Bronchial epithelial cell (primary cell): ENCODE measurements around the gene ATP1B2. TPM values are rescaled to one million over a fixed set of nuclear protein-coding genes. Genes with fewer than 3 reads are reported as not detected.

Experiments used
- DNase-seq: peaks from one replicate; pipeline ENCODE4 v3.0.0-alpha.2; 2010; ENCODE audit warnings: low read depth
- FAIRE-seq: peaks from 2 replicates; lab custom pipeline; 2011; peaks lifted over from hg19 to GRCh38; lab: Jason Lieb, UNC
- H3K27me3 ChIP-seq: 2 replicates; pipeline ENCODE4 v1.5.1; 2011; ENCODE audit warnings: low read length; ENCODE audit not compliant: control insufficient read depth, insufficient read depth
- H3K36me3 ChIP-seq: 2 replicates; pipeline ENCODE4 v1.5.1; 2011; ENCODE audit warnings: low read length; ENCODE audit not compliant: control insufficient read depth, insufficient read depth
- H3K4me3 ChIP-seq: 2 replicates; pipeline ENCODE4 v1.5.1; 2011; ENCODE audit warnings: mild to moderate bottlenecking, low read depth, low read length, control low read depth
- CTCF ChIP-seq: IDR thresholded peaks from 2 replicates; pipeline ENCODE4 v1.5.1; 2011; ENCODE audit warnings: mild to moderate bottlenecking, moderate library complexity, low read length, control low read depth, inconsistent platforms; ENCODE audit not compliant: insufficient read depth, severe bottlenecking
- total RNA-seq: library from RNA; depleted of rRNA; stranded (reverse); fragments of >200 nt; gene quantifications from 2 replicates; pipeline ENCODE4 v1.2.1, GENCODE V29; 2014

ATP1B2 gene
- not detected in 2 replicates for total RNA-seq

- Histone ChIP-seq H3K27me3 (peaks cover 30% of the 10 kb centered on the region), H3K4me3 (no peak within 1 kb of the TSS), H3K36me3 (no peaks in the 10 kb centered on the region)
- no peak for FAIRE-seq
- peak; percentile 23 for DNase-seq
- TF ChIP-seq CTCF = no peak
Observed at GRCh38 chr17:7650509-7651096, at the start of gene ATP1B2. ATP1B2 (plus strand) TSS chr17:7650926; CDS start chr17:7651519, 593 bp downstream.

GRCh38 chr17:7606280-7606679 is 44.4 kb upstream of the ATP1B2 start:
- no peaks in the 10 kb centered on the region for H3K27me3 ChIP-seq
- DNase-seq = no peak
- H3K4me3 ChIP-seq = no peak overlapping the region
- H3K36me3 ChIP-seq = peaks cover 21% of the 10 kb centered on the region
- TF ChIP-seq CTCF = no peak
- FAIRE-seq = no peak

- peaks cover 3% of the 10 kb centered on the region for H3K36me3 ChIP-seq
Observed at GRCh38 chr17:7610641-7611040, 40.1 kb upstream of the ATP1B2 start.

GRCh38 chr17:7611635-7612293 is 39.0 kb upstream of the ATP1B2 start:
- Histone ChIP-seq H3K36me3 (peaks cover 3% of the 10 kb centered on the region), H3K27me3 (no peaks in the 10 kb centered on the region), H3K4me3 (no peak overlapping the region)
- FAIRE-seq = no peak
- no peak for DNase-seq
- TF ChIP-seq CTCF = no peak

More at GRCh38 chr17:7610641-7611040, 40.1 kb upstream of the ATP1B2 start:
- no peak overlapping the region for H3K4me3 ChIP-seq
- FAIRE-seq (no peak), DNase-seq (no peak)
- TF ChIP-seq CTCF = no peak
- no peaks in the 10 kb centered on the region for H3K27me3 ChIP-seq

- no peaks in the 10 kb centered on the region for H3K27me3 ChIP-seq
- H3K4me3 ChIP-seq = no peak overlapping the region
- FAIRE-seq = no peak
- TF ChIP-seq CTCF = no peak
- no peak for DNase-seq
- peaks cover 3% of the 10 kb centered on the region for H3K36me3 ChIP-seq
Observed at GRCh38 chr17:7612294-7612640, 38.5 kb upstream of the ATP1B2 start.
